HepG2 (cell line): Measurements from ENCODE around the gene UBE2M. TPM values are rescaled to one million over a fixed set of nuclear protein-coding genes. Genes with fewer than 3 reads are reported as not detected.
A peak's percentile ranks its signal among the peaks of the same experiment; 100 is the strongest.
"Not testable (repeated sequence)": the region's sequence is repeated elsewhere in the genome, so short reads cannot be mapped to it uniquely, and the experiment has no call there.

Experiments used
- ATAC-seq: fragments of 200-7000 bp; cut with Tn5 transposase; 3 replicates; pipeline ENCODE4 v1.9.1; 2020; ENCODE audit warnings: mild to moderate bottlenecking, moderate library complexity
- BruUV-seq: library from RNA; stranded (reverse); fragments of 400-500 nt; replicated peaks from 2 replicates; lab custom pipeline; 2021; lab: Mats Ljungman, UMichigan
- CTCF ChIA-PET: fragments of 300-600 bp; formaldehyde crosslinking; extraction: SDS; loops from one replicate; lab custom pipeline; 2021; ENCODE audit warnings: low total read pairs, inconsistent platforms, low intra/inter-chr PET ratio; lab: Yijun Ruan, JAX
- POLR2A ChIA-PET: fragments of 350-600 bp; sonication (Branson Sonifier 250); formaldehyde crosslinking; loops from one replicate; lab custom pipeline; 2020; ENCODE audit warnings: antibody characterized with exemption, inconsistent platforms; lab: Yijun Ruan, JAX
- DNase-seq: peaks from one replicate; pipeline ENCODE4 v3.0.0-alpha.2; 2015; ENCODE audit warnings: low spot score
- FAIRE-seq: peaks from 3 replicates; lab custom pipeline; 2011; peaks lifted over from hg19 to GRCh38; lab: Jason Lieb, UNC
- H2AFZ ChIP-seq: one replicate; pipeline ENCODE4 v1.6.1; 2011; ENCODE audit warnings: low read length, inconsistent platforms
- H3K27ac ChIP-seq: fragments of 300-600 bp; 3 replicates; pipeline ENCODE4 v1.8.0; 2011; ENCODE audit warnings: mixed run types, mild to moderate bottlenecking, mixed read lengths, low read length, inconsistent platforms; ENCODE audit not compliant: insufficient read depth; ENCODE audit errors: extremely low read length
- H3K27me3 ChIP-seq, 2 experiments: fragments of 200-600 bp in 1 of 2; 2 replicates in 1 of 2; 3 replicates in 1 of 2; pipeline versions ENCODE4 v1.6.0 to v1.8.0; 2011; ENCODE audit warnings: low read length in 2 of 2, mild to moderate bottlenecking in 2 of 2, moderate library complexity in 2 of 2, inconsistent platforms in 1 of 2; ENCODE audit not compliant: insufficient read depth in 2 of 2, control insufficient read depth in 1 of 2
- H3K36me3 ChIP-seq, 2 experiments: fragments of 200-600 bp in 1 of 2; replicated peaks in 1 of 2; 2 replicates in 1 of 2; 3 replicates in 1 of 2; pipeline versions ENCODE4 v1.5.1 to v1.8.0; 2011; ENCODE audit warnings: low read length in 2 of 2, inconsistent platforms in 1 of 2; ENCODE audit not compliant: insufficient read depth in 2 of 2, control insufficient read depth in 1 of 2
- H3K4me1 ChIP-seq: 2 replicates; pipeline ENCODE4 v1.5.1; 2012; ENCODE audit warnings: low read length, inconsistent platforms; ENCODE audit not compliant: insufficient read depth
- H3K4me2 ChIP-seq: 2 replicates; pipeline ENCODE4 v1.6.0; 2011; ENCODE audit warnings: low read depth, low read length, inconsistent platforms
- H3K4me3 ChIP-seq, 3 experiments: fragments of 200-600 bp in 1 of 3; sonication (generic), shearing (Covaris generic) in 1 of 3; replicated peaks in 1 of 3; 2 replicates each; pipeline ENCODE4 v1.5.1; 2011 to 2016; ENCODE audit warnings: low read length in 3 of 3, inconsistent platforms in 2 of 3, low read depth in 2 of 3, mild to moderate bottlenecking in 2 of 3, control low read depth in 1 of 3, mixed read lengths in 1 of 3; ENCODE audit not compliant: insufficient read depth in 1 of 3
- H3K79me2 ChIP-seq: one replicate; pipeline ENCODE4 v1.6.1; 2011; ENCODE audit warnings: low read length, inconsistent platforms; ENCODE audit not compliant: insufficient read depth
- H3K9ac ChIP-seq: 2 replicates; pipeline ENCODE4 v1.6.0; 2011; ENCODE audit warnings: mild to moderate bottlenecking, low read depth, low read length, inconsistent platforms; ENCODE audit not compliant: insufficient read depth
- H3K9me3 ChIP-seq: 2 replicates; pipeline ENCODE4 v1.5.1; 2012; ENCODE audit warnings: mild to moderate bottlenecking, low read length
- H4K20me1 ChIP-seq: 2 replicates; pipeline ENCODE4 v1.6.0; 2011; ENCODE audit warnings: inconsistent platforms, mild to moderate bottlenecking, low read length, moderate library complexity; ENCODE audit not compliant: insufficient read depth
- HNRNPL ChIP-seq: fragments of 200-400 bp; formaldehyde crosslinking; IDR thresholded peaks from 2 replicates; pipeline ENCODE4 v1.6.1; 2017; ENCODE audit warnings: mild to moderate bottlenecking, low read depth, low read length
- HOXA3 ChIP-seq: sonication (generic); formaldehyde crosslinking; IDR thresholded peaks from 2 replicates; pipeline ENCODE4 v1.5.0; 2020; ENCODE audit warnings: missing genetic modification reagents
- WGBS: methylation state at CpG from one replicate; pipeline ENCODE4 v1.1.6; 2017; ENCODE audit warnings: low lambda C conversion rate; 5-methylcytosine and 5-hydroxymethylcytosine counted together
- in situ Hi-C: cut with HindIII; loops from 2 replicates; pipeline ENCODE4 v1.10.0; 2017; ENCODE audit warnings: low pct_unique_long_range_greater_than_20kb; ENCODE audit not compliant: extremely low pct_ligation_motif_present
- intact Hi-C: fragments of 100-400 bp; cut with micrococcal nuclease; formaldehyde crosslinking; loops from one replicate; pipeline ENCODE4 v1.10.0; 2022; ENCODE audit not compliant: unreplicated experiment
- polyA plus RNA-seq, 8 experiments: library from polyadenylated mRNA; depleted of rRNA in 3 of 8; stranded (reverse) in 7 of 8; unstranded in 1 of 8; fragments of >200 nt; fragmentation: Illumina TruSeq in 4 of 8; extraction: Trizol in 4 of 8; gene quantifications; 2 replicates each; pipeline versions ENCODE4 v1.2.1 to v1.2.3, GENCODE V29; 2011 to 2016; ENCODE audit warnings: low read depth in 4 of 8, missing spikeins in 1 of 8, mixed read lengths in 1 of 8; ENCODE audit not compliant: insufficient read depth in 1 of 8
- total RNA-seq, 5 experiments: library from RNA; depleted of rRNA; stranded (reverse); fragments of >200 nt; fragmentation: Illumina TruSeq; extraction: Trizol; gene quantifications; 2 replicates each; pipeline ENCODE4 v1.2.3, GENCODE V29; 2016; ENCODE audit warnings: low read depth in 1 of 5
- TF ChIP-seq, protein P1 (sequence below): sonication (generic); formaldehyde crosslinking; IDR thresholded peaks from 2 replicates; pipeline ENCODE4 v1.5.0; 2020; ENCODE audit warnings: mild to moderate bottlenecking, missing genetic modification reagents, moderate library complexity
- TF ChIP-seq, protein P2 (sequence below): sonication (generic); formaldehyde crosslinking; IDR thresholded peaks from 2 replicates; pipeline ENCODE4 v1.4.0; 2020; ENCODE audit warnings: missing genetic modification reagents

UBE2M gene
- total and polyA plus RNA-seq, 2 of the 13 experiments (the other 11 are each of a cell fraction or from before 2014, with no cell fraction given), result 36.2 to 50.3 TPM

GRCh38 chr19:58607213-58607612, 48.8 kb upstream of the UBE2M start:
- H3K9me3 ChIP-seq, in situ Hi-C loops, POLR2A ChIA-PET, H3K79me2 ChIP-seq, ATAC-seq, H3K36me3 ChIP-seq, DNase-seq, H3K4me2 ChIP-seq, H2AFZ ChIP-seq, H3K4me1 ChIP-seq, H3K9ac ChIP-seq, FAIRE-seq, H4K20me1 ChIP-seq, intact Hi-C loops, CTCF ChIA-PET, H3K4me3 ChIP-seq, BruUV-seq, H3K27ac ChIP-seq, H3K27me3 ChIP-seq: not testable (repeated sequence)
- WGBS, result 96% methylated on average over 27 of the region's 28 CpGs

- H3K4me2 ChIP-seq, H3K27ac ChIP-seq, BruUV-seq, in situ Hi-C loops, H3K4me1 ChIP-seq, FAIRE-seq, H3K36me3 ChIP-seq, H3K27me3 ChIP-seq, POLR2A ChIA-PET, DNase-seq, ATAC-seq, H4K20me1 ChIP-seq, intact Hi-C loops, H3K9me3 ChIP-seq, H2AFZ ChIP-seq, H3K4me3 ChIP-seq, CTCF ChIA-PET, H3K79me2 ChIP-seq, H3K9ac ChIP-seq: not testable (repeated sequence)
- 96% methylated on average over 38 of the region's 62 CpGs for WGBS
- TF ChIP-seq HNRNPL (0 out of 2 replicates have a peak, but pooled peaks have one; percentile 21), HOXA3 (CRISPR knock-in tag) (0 out of 2 replicates have a peak, but pooled peaks have one; percentile 26)
- TF ChIP-seq, protein P1, sequence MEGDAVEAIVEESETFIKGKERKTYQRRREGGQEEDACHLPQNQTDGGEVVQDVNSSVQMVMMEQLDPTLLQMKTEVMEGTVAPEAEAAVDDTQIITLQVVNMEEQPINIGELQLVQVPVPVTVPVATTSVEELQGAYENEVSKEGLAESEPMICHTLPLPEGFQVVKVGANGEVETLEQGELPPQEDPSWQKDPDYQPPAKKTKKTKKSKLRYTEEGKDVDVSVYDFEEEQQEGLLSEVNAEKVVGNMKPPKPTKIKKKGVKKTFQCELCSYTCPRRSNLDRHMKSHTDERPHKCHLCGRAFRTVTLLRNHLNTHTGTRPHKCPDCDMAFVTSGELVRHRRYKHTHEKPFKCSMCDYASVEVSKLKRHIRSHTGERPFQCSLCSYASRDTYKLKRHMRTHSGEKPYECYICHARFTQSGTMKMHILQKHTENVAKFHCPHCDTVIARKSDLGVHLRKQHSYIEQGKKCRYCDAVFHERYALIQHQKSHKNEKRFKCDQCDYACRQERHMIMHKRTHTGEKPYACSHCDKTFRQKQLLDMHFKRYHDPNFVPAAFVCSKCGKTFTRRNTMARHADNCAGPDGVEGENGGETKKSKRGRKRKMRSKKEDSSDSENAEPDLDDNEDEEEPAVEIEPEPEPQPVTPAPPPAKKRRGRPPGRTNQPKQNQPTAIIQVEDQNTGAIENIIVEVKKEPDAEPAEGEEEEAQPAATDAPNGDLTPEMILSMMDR (CRISPR knock-in tag), result peak; percentile 40; the same call in 1 of the 2 replicates
- TF ChIP-seq, protein P2, sequence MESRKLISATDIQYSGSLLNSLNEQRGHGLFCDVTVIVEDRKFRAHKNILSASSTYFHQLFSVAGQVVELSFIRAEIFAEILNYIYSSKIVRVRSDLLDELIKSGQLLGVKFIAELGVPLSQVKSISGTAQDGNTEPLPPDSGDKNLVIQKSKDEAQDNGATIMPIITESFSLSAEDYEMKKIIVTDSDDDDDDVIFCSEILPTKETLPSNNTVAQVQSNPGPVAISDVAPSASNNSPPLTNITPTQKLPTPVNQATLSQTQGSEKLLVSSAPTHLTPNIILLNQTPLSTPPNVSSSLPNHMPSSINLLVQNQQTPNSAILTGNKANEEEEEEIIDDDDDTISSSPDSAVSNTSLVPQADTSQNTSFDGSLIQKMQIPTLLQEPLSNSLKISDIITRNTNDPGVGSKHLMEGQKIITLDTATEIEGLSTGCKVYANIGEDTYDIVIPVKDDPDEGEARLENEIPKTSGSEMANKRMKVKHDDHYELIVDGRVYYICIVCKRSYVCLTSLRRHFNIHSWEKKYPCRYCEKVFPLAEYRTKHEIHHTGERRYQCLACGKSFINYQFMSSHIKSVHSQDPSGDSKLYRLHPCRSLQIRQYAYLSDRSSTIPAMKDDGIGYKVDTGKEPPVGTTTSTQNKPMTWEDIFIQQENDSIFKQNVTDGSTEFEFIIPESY (CRISPR knock-in tag), result peak; percentile 39; the same call in 1 of the 2 replicates
Observed at GRCh38 chr19:58606251-58606896, 48.0 kb upstream of the UBE2M start.
